Nephron progenitor cell (in vitro differentiated cells): ENCODE measurements around the gene NAALADL2.

Source experiments
- DNase-seq: peaks from one replicate; pipeline ENCODE4 v3.0.0; 2021
- H3K27ac Mint-ChIP-seq: 2 replicates; pipeline ENCODE4 v1.8.0; 2021; ENCODE audit warnings: mild to moderate bottlenecking, moderate library complexity, mixed read lengths
- H3K27me3 Mint-ChIP-seq: 2 replicates; pipeline ENCODE4 v1.8.0; 2021; ENCODE audit warnings: mild to moderate bottlenecking, low read depth, mixed read lengths; ENCODE audit not compliant: poor library complexity
- H3K36me3 Mint-ChIP-seq: 2 replicates; pipeline ENCODE4 v1.8.0; 2021; ENCODE audit warnings: low read depth, mixed read lengths
- H3K4me1 Mint-ChIP-seq: 2 replicates; pipeline ENCODE4 v1.8.0; 2021; ENCODE audit warnings: mixed read lengths
- H3K4me3 Mint-ChIP-seq: 2 replicates; pipeline ENCODE4 v1.8.0; 2021; ENCODE audit warnings: mild to moderate bottlenecking, moderate library complexity, mixed read lengths
- H3K9me3 Mint-ChIP-seq: 2 replicates; pipeline ENCODE4 v1.8.0; 2021; ENCODE audit warnings: mild to moderate bottlenecking, moderate library complexity, mixed read lengths
- TF ChIP-seq, protein P1 (sequence below): fragments of 200-600 bp; sonication (generic); IDR thresholded peaks from 2 replicates; pipeline ENCODE4 v1.5.0; 2021; ENCODE audit warnings: antibody characterized with exemption

NAALADL2 gene

DNA sequence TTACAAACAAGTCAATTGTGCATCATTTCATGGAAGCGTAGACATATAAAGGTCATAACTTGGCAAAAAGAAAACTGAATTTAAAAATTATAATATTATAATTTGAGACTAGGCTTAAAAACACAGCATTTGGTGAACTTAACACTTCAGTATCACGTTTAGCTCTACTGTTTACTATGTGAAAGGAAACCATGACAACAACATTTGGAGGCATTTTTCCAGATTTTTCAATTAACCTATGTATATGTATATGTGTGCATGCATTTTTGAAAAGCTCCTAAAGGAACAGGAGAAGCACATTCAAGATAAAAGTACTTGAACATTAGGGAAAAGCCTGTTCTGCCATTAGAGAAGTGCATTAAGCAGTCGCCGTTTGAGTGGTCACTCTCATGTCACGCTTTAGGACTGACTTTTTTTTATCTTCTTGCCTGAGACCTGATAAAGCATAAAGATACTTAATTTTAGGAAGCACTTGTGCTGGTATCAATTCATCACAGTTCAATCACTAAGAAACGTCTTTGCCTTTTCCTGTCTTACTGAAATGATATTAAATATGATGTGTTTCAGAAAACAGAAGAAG is 156.0 kb downstream of the NAALADL2 start:
- Mint-ChIP-seq H3K27me3 (no peaks in the 10 kb centered on the region), H3K4me1 (no peaks in the 10 kb centered on the region), H3K9me3 (no peaks in the 10 kb centered on the region), H3K36me3 (no peaks in the 10 kb centered on the region), H3K4me3 (no peak overlapping the region), H3K27ac (no peak overlapping the region)
- no peak for DNase-seq
- TF ChIP-seq, protein P1, sequence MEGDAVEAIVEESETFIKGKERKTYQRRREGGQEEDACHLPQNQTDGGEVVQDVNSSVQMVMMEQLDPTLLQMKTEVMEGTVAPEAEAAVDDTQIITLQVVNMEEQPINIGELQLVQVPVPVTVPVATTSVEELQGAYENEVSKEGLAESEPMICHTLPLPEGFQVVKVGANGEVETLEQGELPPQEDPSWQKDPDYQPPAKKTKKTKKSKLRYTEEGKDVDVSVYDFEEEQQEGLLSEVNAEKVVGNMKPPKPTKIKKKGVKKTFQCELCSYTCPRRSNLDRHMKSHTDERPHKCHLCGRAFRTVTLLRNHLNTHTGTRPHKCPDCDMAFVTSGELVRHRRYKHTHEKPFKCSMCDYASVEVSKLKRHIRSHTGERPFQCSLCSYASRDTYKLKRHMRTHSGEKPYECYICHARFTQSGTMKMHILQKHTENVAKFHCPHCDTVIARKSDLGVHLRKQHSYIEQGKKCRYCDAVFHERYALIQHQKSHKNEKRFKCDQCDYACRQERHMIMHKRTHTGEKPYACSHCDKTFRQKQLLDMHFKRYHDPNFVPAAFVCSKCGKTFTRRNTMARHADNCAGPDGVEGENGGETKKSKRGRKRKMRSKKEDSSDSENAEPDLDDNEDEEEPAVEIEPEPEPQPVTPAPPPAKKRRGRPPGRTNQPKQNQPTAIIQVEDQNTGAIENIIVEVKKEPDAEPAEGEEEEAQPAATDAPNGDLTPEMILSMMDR, result no peak

DNA sequence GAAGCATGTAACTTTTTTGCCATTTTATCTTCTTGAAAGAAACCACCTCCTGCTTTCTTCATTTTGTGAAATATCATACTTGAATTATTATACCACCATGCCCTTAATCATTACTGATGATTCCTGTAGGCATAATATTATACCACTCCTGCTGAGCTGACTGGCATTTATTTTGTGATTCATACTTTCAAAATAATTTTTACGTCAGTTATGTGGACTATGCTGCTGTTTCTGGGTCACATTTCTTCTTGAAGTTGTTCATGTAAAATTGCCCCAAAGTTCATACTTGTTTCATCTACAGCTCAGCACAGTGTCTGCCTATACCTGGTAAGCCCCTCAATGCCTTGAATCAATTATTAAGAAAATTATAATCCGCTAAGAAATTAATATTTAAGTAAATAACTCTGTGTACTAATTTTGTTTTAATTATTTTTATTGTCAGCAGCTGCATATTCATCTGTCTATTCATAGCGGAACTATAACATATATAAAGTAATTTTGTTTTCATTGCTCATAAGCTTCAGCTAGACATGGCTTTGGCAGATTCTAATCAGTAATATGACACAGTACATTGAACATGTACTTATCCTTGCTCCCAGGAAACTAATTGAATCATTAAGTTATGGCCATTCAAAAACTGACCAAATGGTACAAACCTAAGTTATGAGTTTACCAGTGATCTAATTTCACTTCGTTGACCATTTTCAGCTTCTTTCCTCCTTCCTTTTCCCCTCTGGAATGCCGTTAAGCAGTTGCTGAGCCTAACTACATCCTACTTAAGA is 160.0 kb downstream of the NAALADL2 start:
- Mint-ChIP-seq H3K27ac (no peak overlapping the region), H3K9me3 (no peaks in the 10 kb centered on the region), H3K4me3 (no peak overlapping the region), H3K4me1 (no peaks in the 10 kb centered on the region), H3K36me3 (no peaks in the 10 kb centered on the region), H3K27me3 (no peaks in the 10 kb centered on the region)
- TF ChIP-seq, protein P1, result no peak
- DNase-seq, result no peak

DNA sequence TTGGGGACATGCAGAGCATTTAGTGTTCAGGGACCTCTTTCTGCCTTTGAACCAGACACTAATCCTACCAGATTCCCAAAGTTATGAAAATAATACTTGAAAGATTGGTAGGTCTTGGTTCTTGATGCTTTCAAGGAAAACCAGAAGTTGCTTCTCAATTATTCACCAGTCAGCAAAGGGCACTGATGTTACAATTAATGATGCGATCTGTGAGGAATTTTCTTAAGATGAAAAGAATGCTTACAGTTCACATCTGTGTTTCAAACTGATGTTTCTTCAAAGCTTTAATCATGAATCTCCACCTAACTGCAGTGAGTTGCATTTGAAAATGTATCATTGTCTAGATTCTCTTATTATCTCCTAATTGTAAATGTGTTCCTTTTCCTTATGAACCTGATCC is 161.0 kb downstream of the NAALADL2 start:
- H3K27ac Mint-ChIP-seq, result no peak overlapping the region
- H3K9me3 Mint-ChIP-seq, result no peaks in the 10 kb centered on the region
- TF ChIP-seq, protein P1, result no peak
- DNase-seq, result no peak
- H3K4me1 Mint-ChIP-seq, result no peaks in the 10 kb centered on the region
- no peaks in the 10 kb centered on the region for H3K27me3 Mint-ChIP-seq
- no peak overlapping the region for H3K4me3 Mint-ChIP-seq
- H3K36me3 Mint-ChIP-seq, result no peaks in the 10 kb centered on the region

DNA sequence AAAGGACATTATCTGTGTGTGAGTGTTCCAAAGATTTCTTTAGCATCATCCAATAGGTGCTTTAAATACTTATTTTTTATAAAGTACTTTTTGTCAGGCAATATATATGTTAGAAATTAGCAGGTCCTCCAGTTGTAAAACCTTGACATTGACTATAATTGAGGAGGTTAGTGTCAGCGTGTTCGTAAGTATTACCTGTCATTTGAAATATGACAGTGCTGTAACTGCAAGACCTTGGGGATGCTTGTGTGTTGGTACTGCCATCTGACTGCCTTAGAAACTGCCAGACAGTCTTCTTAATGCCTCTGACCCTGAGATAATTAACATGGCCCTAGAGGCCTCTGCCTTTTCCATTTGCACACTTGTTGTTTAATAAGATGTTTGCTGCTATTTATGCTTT is 170.7 kb downstream of the NAALADL2 start:
- Mint-ChIP-seq H3K27me3 (no peaks in the 10 kb centered on the region), H3K4me1 (no peaks in the 10 kb centered on the region), H3K4me3 (no peak overlapping the region), H3K36me3 (no peaks in the 10 kb centered on the region), H3K27ac (no peak overlapping the region), H3K9me3 (no peaks in the 10 kb centered on the region)
- TF ChIP-seq, protein P1, result no peak
- DNase-seq, result no peak

DNA sequence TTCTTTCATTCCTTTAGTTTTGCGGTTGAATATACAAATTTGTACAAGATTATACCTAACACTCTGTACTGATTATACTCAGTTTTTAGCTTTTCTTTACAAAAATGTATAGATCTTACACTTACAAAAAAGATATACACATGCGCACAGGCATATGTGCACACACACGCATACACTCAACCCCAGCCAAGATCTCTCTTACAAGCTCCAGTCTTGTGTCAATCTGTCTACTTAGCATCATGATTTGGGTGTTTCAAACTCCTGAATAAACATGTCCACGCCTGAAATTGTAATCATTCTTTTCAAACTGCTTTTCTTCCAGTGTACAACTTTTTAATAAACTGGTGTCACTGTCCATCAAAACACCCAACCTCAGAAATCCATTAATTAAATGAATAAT is 180.7 kb downstream of the NAALADL2 start:
- Mint-ChIP-seq H3K9me3 (no peaks in the 10 kb centered on the region), H3K27me3 (peaks cover 4% of the 10 kb centered on the region), H3K4me3 (no peak overlapping the region), H3K36me3 (no peaks in the 10 kb centered on the region), H3K4me1 (no peaks in the 10 kb centered on the region), H3K27ac (no peak overlapping the region)
- no peak for DNase-seq
- TF ChIP-seq, protein P1, result no peak

DNA sequence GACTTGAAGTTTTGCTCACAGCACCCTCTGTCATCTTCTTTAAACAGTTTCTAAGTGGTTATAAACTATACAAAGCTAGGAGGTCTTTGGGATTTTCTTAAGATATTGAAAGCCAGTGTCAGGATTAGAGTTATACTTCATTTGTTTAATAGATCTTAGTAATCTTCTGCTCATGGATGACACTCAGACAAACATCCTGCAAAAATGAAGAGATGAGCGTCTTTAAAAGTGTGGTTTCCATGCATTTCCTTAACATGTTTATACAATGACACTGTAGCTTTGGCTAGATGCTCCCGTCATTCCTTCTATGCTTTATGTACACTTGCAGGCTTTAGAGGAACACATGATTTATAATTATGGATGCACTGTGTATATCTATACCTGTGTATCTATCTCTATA is 182.2 kb downstream of the NAALADL2 start:
- no peaks in the 10 kb centered on the region for H3K36me3 Mint-ChIP-seq

More for the DNA sequence above, 182.2 kb downstream of the NAALADL2 start:
- H3K27ac Mint-ChIP-seq, result no peak overlapping the region
- no peak overlapping the region for H3K4me3 Mint-ChIP-seq
- no peaks in the 10 kb centered on the region for H3K9me3 Mint-ChIP-seq
- no peak for DNase-seq
- peaks cover 4% of the 10 kb centered on the region for H3K27me3 Mint-ChIP-seq
- no peaks in the 10 kb centered on the region for H3K4me1 Mint-ChIP-seq
- TF ChIP-seq, protein P1, result no peak
